Tibial nerve (tissue), 4 donors: ENCODE data around the gene BMPR1A. TPM values are rescaled to one million over a fixed set of nuclear protein-coding genes. Genes with fewer than 3 reads are reported as not detected.

Experiments used
- DNase-seq, 2 donors: peaks; one replicate each; pipeline ENCODE4 v3.0.0-alpha.2; 2019; ENCODE audit warnings: low spot score in 2 of 2
- H3K27ac ChIP-seq, 4 donors: fragments of 200-600 bp; sonication (generic) in 3 of 4; one replicate each; pipeline ENCODE4 v1.5.1; 2017 to 2019; ENCODE audit warnings: mild to moderate bottlenecking in 1 of 4
- H3K27me3 ChIP-seq, 2 donors: fragments of 200-600 bp; sonication (generic) in 1 of 2; one replicate each; pipeline versions ENCODE4 v1.5.1 to v1.6.0; 2017 to 2019
- H3K36me3 ChIP-seq, 3 donors: fragments of 200-600 bp; sonication (generic); one replicate each; pipeline ENCODE4 v1.5.1; 2018 to 2019
- H3K4me1 ChIP-seq, 4 donors: fragments of 200-600 bp; sonication (generic) in 3 of 4; one replicate each; pipeline ENCODE4 v1.5.1; 2017 to 2019
- H3K4me3 ChIP-seq, 4 donors: fragments of 200-600 bp; sonication (generic) in 3 of 4; one replicate each; pipeline ENCODE4 v1.5.1; 2017 to 2019; ENCODE audit warnings: mild to moderate bottlenecking in 1 of 4, moderate library complexity in 1 of 4
- H3K9me3 ChIP-seq, 4 donors: fragments of 200-600 bp; sonication (generic) in 3 of 4; one replicate each; pipeline ENCODE4 v1.5.1; 2017 to 2019
- CTCF ChIP-seq, 5 experiments: fragments of 200-600 bp in 3 of 5; fragments of 450-650 bp in 2 of 5; sonication (generic) in 3 of 5; IDR thresholded peaks; one replicate each; pipeline ENCODE4 v1.5.1; 2016 to 2019; ENCODE audit warnings: antibody characterized with exemption in 5 of 5, mild to moderate bottlenecking in 3 of 5, moderate library complexity in 2 of 5
- EP300 ChIP-seq, 2 donors: sonication (generic); formaldehyde crosslinking; IDR thresholded peaks; one replicate each; pipeline ENCODE4 v1.6.1; 2017; ENCODE audit warnings: antibody characterized with exemption in 2 of 2, mild to moderate bottlenecking in 1 of 2
- POLR2A ChIP-seq, 2 donors: fragments of 450-650 bp; IDR thresholded peaks; one replicate each; pipeline ENCODE4 v1.6.1; 2017; ENCODE audit warnings: antibody characterized with exemption in 2 of 2, mild to moderate bottlenecking in 2 of 2, moderate library complexity in 2 of 2
- WGBS, 2 donors: methylation state at CpG; one replicate each; pipeline ENCODE4 v1.1.5; 2018; 5-methylcytosine and 5-hydroxymethylcytosine counted together
- total RNA-seq, 4 donors: library from RNA; depleted of rRNA; stranded (reverse); fragments of >200 nt; gene quantifications; one replicate each; pipeline ENCODE4 v1.1.0, GENCODE V29; 2016

BMPR1A gene
- total RNA-seq, 4 donors from 2014 or later = 35.7 to 51.3 (median 42.8) TPM

DNA sequence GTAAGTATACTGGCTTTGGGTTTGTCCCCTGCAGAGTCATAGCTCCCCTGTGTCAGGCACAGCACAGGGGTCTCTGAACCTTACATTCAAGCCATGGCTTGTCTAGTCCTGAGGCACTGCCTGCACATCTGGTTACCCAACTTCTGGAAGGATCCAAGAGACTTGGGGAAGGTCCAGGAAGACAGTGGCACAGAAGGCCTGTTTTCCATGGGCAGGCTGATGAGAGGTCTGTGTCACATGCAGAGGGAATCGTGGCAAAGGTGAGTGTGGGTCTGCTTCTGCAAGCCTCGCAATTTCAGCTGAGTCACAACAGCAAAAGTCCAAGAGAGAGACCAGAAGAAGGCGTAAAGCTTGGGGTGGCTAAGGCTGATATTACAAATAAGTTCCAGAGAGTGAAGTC lies 28.4 kb upstream of the BMPR1A start:
- Histone ChIP-seq H3K4me3 (no peak overlapping the region), H3K27ac (no peak overlapping the region)

DNA sequence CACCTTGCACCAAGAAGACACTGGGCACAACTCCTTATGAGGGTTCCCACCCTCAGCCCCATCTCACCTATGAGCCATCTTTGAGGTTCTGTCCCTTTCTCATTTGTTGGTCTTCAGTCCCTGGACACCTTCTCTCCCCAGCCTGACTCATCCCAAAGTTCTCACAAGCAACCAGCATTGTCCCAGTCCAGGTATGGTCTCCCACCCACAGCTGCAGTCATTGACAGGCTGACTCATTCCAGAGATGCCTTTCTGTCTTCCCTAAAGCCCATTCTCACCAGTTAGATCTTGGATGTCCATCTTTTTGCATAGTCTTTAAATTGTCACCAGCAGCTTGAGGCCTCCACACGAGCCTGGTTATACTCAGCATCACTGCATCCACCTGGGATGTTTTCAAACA lies 26.7 kb upstream of the BMPR1A start:
- H3K36me3 ChIP-seq = no peaks in the 10 kb centered on the region
- WGBS, 2 donors = 90 to 96% methylated on average over 1 of the region's 1 CpG
- peaks cover 0 to 3% (median 0%) of the 10 kb centered on the region in 4 donors for H3K4me1 ChIP-seq

More for the DNA sequence above, 28.4 kb upstream of the BMPR1A start:
- no peaks in the 10 kb centered on the region for H3K9me3 ChIP-seq
- H3K4me1 ChIP-seq = no peaks in the 10 kb centered on the region
- no peaks in the 10 kb centered on the region for H3K36me3 ChIP-seq
- WGBS, 2 donors = 89 to 92% methylated on average over 3 of the region's 3 CpGs
- H3K27me3 ChIP-seq = no peaks in the 10 kb centered on the region
- TF ChIP-seq CTCF (IDR thresholded peaks at IDR 0.05) (no peak), EP300 (IDR thresholded peaks at IDR 0.05) (no peak), POLR2A (IDR thresholded peaks at IDR 0.05) (no peak)
- DNase-seq = no peak

GRCh38 chr10:86730227-86730626 lies 26.2 kb upstream of the BMPR1A start:
- H3K4me3 ChIP-seq = no peak overlapping the region
- no peaks in the 10 kb centered on the region for H3K36me3 ChIP-seq
- no peaks in the 10 kb centered on the region for H3K9me3 ChIP-seq
- no peaks in the 10 kb centered on the region for H3K27me3 ChIP-seq
- TF ChIP-seq CTCF (IDR thresholded peaks at IDR 0.05) (no peak), EP300 (IDR thresholded peaks at IDR 0.05) (no peak), POLR2A (IDR thresholded peaks at IDR 0.05) (no peak)
- H3K27ac ChIP-seq = no peak overlapping the region
- WGBS, 2 donors = 90 to 100% methylated on average over 1 of the region's 1 CpG
- H3K4me1 ChIP-seq = peaks cover 0 to 3% (median 0%) of the 10 kb centered on the region in 4 donors
- peak in 1 of 2 donors; percentile 50 for DNase-seq

More for the DNA sequence above, 26.7 kb upstream of the BMPR1A start:
- Histone ChIP-seq H3K9me3 (no peaks in the 10 kb centered on the region), H3K27me3 (no peaks in the 10 kb centered on the region), H3K27ac (no peak overlapping the region), H3K4me3 (no peak overlapping the region)
- DNase-seq = no peak
- TF ChIP-seq POLR2A (IDR thresholded peaks at IDR 0.05) (no peak), CTCF (IDR thresholded peaks at IDR 0.05) (no peak), EP300 (IDR thresholded peaks at IDR 0.05) (no peak)

- DNase-seq = no peak
- Histone ChIP-seq H3K27ac (peak overlapping the region in 3 of 4 donors; percentile 31 to 55 (median 33)), H3K4me1 (peaks cover 0 to 3% (median 0%) of the 10 kb centered on the region in 4 donors), H3K27me3 (no peaks in the 10 kb centered on the region), H3K4me3 (no peak overlapping the region), H3K36me3 (no peaks in the 10 kb centered on the region), H3K9me3 (no peaks in the 10 kb centered on the region)
- WGBS, 2 donors = 77 to 89% methylated on average over 13 of the region's 13 CpGs
- TF ChIP-seq CTCF (IDR thresholded peaks at IDR 0.05) (no peak), EP300 (IDR thresholded peaks at IDR 0.05) (no peak), POLR2A (IDR thresholded peaks at IDR 0.05) (no peak)
Observed at GRCh38 chr10:86732771-86733170, 23.6 kb upstream of the BMPR1A start.

DNA sequence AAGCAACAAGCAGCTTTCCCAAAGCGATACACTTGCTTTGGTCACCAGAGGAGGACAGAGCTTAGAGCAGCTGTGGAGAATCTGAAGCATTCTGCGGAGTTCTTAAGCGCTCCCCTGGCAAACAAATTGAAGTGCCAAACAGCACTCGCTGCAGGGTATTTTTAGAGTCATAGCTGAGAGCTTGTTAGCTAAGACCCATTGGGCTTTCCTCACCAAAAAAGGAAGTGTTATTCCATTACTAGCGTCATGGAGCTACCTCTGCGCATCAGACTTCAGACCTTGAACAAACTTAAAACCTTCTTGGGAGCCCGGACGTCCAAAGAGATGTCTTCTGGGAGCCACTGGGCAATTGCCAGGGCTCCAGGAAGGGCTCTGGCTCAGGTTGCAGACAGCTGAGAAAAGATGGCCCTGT lies 23.2 kb upstream of the BMPR1A start:
- Histone ChIP-seq H3K27ac (peak overlapping the region in 2 of 4 donors; percentile 31 to 33), H3K4me1 (peaks cover 0 to 3% (median 0%) of the 10 kb centered on the region in 4 donors), H3K4me3 (no peak overlapping the region), H3K9me3 (no peaks in the 10 kb centered on the region), H3K27me3 (no peaks in the 10 kb centered on the region), H3K36me3 (no peaks in the 10 kb centered on the region)
- 65 to 69% methylated on average over 8 of the region's 8 CpGs for WGBS, 2 donors
- TF ChIP-seq POLR2A (IDR thresholded peaks at IDR 0.05) (no peak), EP300 (IDR thresholded peaks at IDR 0.05) (no peak), CTCF (IDR thresholded peaks at IDR 0.05) (no peak)
- no peak for DNase-seq
